Loucy (cell line): ENCODE measurements around the gene WFIKKN1.

Experiments used
- CTCF ChIP-seq: fragments of 200-600 bp; sonication (generic); conservative IDR thresholded peaks from 2 replicates; pipeline ENCODE4 v1.5.1; 2014; ENCODE audit warnings: mild to moderate bottlenecking, antibody characterized with exemption, low read length
- EZH2phosphoT487 ChIP-seq: fragments of 200-600 bp; IDR thresholded peaks from 2 replicates; pipeline ENCODE4 v1.6.1; 2018; ENCODE audit warnings: antibody characterized with exemption, mild to moderate bottlenecking, moderate library complexity, borderline replicate concordance

- TF ChIP-seq CTCF (peak; percentile 30; the same call in 1 of the 2 replicates), EZH2phosphoT487 (no peak)
Measured at GRCh38 chr16:600781-601180, 30.0 kb upstream of the WFIKKN1 start.
